Astrocyte (in vitro differentiated cells and primary cell): ENCODE data around the gene BAG3. TPM values are rescaled to one million over a fixed set of nuclear protein-coding genes. Genes with fewer than 3 reads are reported as not detected.

Source experiments
- DNase-seq: peaks from one replicate; pipeline ENCODE4 v3.0.0-alpha.2; 2010; ENCODE audit warnings: low read depth
- FAIRE-seq: peaks from 2 replicates; lab custom pipeline; 2011; peaks lifted over from hg19 to GRCh38; lab: Jason Lieb, UNC
- H2AFZ ChIP-seq: 2 replicates; pipeline ENCODE4 v1.6.0; 2012; ENCODE audit warnings: low read depth, low read length, inconsistent platforms
- H3K27ac ChIP-seq: 2 replicates; pipeline ENCODE4 v1.5.1; 2011; ENCODE audit warnings: low read depth, low read length, inconsistent platforms
- H3K27me3 ChIP-seq: 2 replicates; pipeline ENCODE4 v1.6.0; 2011; ENCODE audit warnings: low read length, inconsistent platforms; ENCODE audit not compliant: insufficient read depth
- H3K36me3 ChIP-seq: 2 replicates; pipeline ENCODE4 v1.5.1; 2011; ENCODE audit warnings: low read length, inconsistent platforms; ENCODE audit not compliant: insufficient read depth
- H3K4me1 ChIP-seq: 2 replicates; pipeline ENCODE4 v1.5.1; 2011; ENCODE audit warnings: low read length, inconsistent platforms; ENCODE audit not compliant: insufficient read depth
- H3K4me2 ChIP-seq: 2 replicates; pipeline ENCODE4 v1.6.0; 2012; ENCODE audit warnings: low read length, inconsistent platforms
- H3K4me3 ChIP-seq: 2 replicates; pipeline ENCODE4 v1.5.1; 2011; ENCODE audit warnings: low read depth, mild to moderate bottlenecking, low read length, inconsistent platforms; ENCODE audit not compliant: insufficient read depth
- H3K79me2 ChIP-seq: 2 replicates; pipeline ENCODE4 v1.6.0; 2012; ENCODE audit warnings: mild to moderate bottlenecking, low read length, inconsistent platforms; ENCODE audit not compliant: insufficient read depth
- H3K9ac ChIP-seq: 2 replicates; pipeline ENCODE4 v1.6.0; 2012; ENCODE audit warnings: mild to moderate bottlenecking, low read length, inconsistent platforms
- H3K9me3 ChIP-seq: 2 replicates; pipeline ENCODE4 v1.5.1; 2012; ENCODE audit warnings: low read depth, mild to moderate bottlenecking, low read length, inconsistent platforms; ENCODE audit not compliant: insufficient read depth
- H4K20me1 ChIP-seq: 2 replicates; pipeline ENCODE4 v1.6.0; 2012; ENCODE audit warnings: low read length, inconsistent platforms; ENCODE audit not compliant: insufficient read depth
- H3K27ac Mint-ChIP-seq: one replicate; pipeline ENCODE4 v1.8.0; 2021; ENCODE audit warnings: mild to moderate bottlenecking, mixed read lengths; ENCODE audit not compliant: unreplicated experiment
- H3K27me3 Mint-ChIP-seq: one replicate; pipeline ENCODE4 v1.8.0; 2021; ENCODE audit warnings: low read depth, mixed read lengths; ENCODE audit not compliant: unreplicated experiment
- H3K36me3 Mint-ChIP-seq: one replicate; pipeline ENCODE4 v1.8.0; 2021; ENCODE audit warnings: low read depth, mixed read lengths; ENCODE audit not compliant: unreplicated experiment
- H3K4me1 Mint-ChIP-seq: one replicate; pipeline ENCODE4 v1.8.0; 2021; ENCODE audit warnings: low read depth, mixed read lengths; ENCODE audit not compliant: unreplicated experiment
- H3K4me3 Mint-ChIP-seq: one replicate; pipeline ENCODE4 v1.8.0; 2021; ENCODE audit warnings: mild to moderate bottlenecking, moderate library complexity, mixed read lengths; ENCODE audit not compliant: unreplicated experiment
- H3K9me3 Mint-ChIP-seq: one replicate; pipeline ENCODE4 v1.8.0; 2021; ENCODE audit warnings: mild to moderate bottlenecking, mixed read lengths; ENCODE audit not compliant: unreplicated experiment
- EZH2 ChIP-seq: IDR thresholded peaks from 2 replicates; pipeline ENCODE4 v1.6.1; 2012; ENCODE audit warnings: mild to moderate bottlenecking, low read length, inconsistent platforms; ENCODE audit not compliant: insufficient read depth
- total RNA-seq: library from RNA; stranded (reverse); gene quantifications from 2 replicates; pipeline ENCODE4 v1.2.1, GENCODE V29; 2021
- TF ChIP-seq, protein P1 (sequence below): IDR thresholded peaks from 2 replicates; pipeline ENCODE4 v1.5.1; 2011; ENCODE audit warnings: low read depth, mild to moderate bottlenecking, inconsistent platforms, low read length, moderate library complexity; ENCODE audit not compliant: insufficient read depth

The BAG3 gene
- total RNA-seq, 1 donor from 2014 or later = 71.6 TPM

GRCh38 chr10:119675483-119676170 is 24.4 kb downstream of the BAG3 start:
- no peaks in the 10 kb centered on the region for H3K27me3 ChIP-seq
- H3K4me2 ChIP-seq = peak overlapping the region; percentile 40
- H3K4me3 ChIP-seq = no peak overlapping the region
- H3K36me3 ChIP-seq = peaks cover 44% of the 10 kb centered on the region
- FAIRE-seq (no peak), DNase-seq (no peak)
- H3K4me1 Mint-ChIP-seq = peaks cover 21% of the 10 kb centered on the region
- no peaks in the 10 kb centered on the region for H3K9me3 Mint-ChIP-seq
- H3K27me3 Mint-ChIP-seq = no peaks in the 10 kb centered on the region
- peaks cover 70% of the 10 kb centered on the region for H4K20me1 ChIP-seq
- peaks cover 51% of the 10 kb centered on the region for H3K79me2 ChIP-seq
- H3K9me3 ChIP-seq = no peaks in the 10 kb centered on the region
- H3K27ac ChIP-seq = no peak overlapping the region
- H2AFZ ChIP-seq = no peak overlapping the region
- peaks cover 37% of the 10 kb centered on the region for H3K36me3 Mint-ChIP-seq
- TF ChIP-seq, protein P1, sequence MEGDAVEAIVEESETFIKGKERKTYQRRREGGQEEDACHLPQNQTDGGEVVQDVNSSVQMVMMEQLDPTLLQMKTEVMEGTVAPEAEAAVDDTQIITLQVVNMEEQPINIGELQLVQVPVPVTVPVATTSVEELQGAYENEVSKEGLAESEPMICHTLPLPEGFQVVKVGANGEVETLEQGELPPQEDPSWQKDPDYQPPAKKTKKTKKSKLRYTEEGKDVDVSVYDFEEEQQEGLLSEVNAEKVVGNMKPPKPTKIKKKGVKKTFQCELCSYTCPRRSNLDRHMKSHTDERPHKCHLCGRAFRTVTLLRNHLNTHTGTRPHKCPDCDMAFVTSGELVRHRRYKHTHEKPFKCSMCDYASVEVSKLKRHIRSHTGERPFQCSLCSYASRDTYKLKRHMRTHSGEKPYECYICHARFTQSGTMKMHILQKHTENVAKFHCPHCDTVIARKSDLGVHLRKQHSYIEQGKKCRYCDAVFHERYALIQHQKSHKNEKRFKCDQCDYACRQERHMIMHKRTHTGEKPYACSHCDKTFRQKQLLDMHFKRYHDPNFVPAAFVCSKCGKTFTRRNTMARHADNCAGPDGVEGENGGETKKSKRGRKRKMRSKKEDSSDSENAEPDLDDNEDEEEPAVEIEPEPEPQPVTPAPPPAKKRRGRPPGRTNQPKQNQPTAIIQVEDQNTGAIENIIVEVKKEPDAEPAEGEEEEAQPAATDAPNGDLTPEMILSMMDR = no peak
- TF ChIP-seq EZH2 = no peak
- H3K4me1 ChIP-seq = peaks cover 32% of the 10 kb centered on the region
- H3K4me3 Mint-ChIP-seq = no peak overlapping the region
- no peak overlapping the region for H3K9ac ChIP-seq
- H3K27ac Mint-ChIP-seq = no peak overlapping the region

DNA sequence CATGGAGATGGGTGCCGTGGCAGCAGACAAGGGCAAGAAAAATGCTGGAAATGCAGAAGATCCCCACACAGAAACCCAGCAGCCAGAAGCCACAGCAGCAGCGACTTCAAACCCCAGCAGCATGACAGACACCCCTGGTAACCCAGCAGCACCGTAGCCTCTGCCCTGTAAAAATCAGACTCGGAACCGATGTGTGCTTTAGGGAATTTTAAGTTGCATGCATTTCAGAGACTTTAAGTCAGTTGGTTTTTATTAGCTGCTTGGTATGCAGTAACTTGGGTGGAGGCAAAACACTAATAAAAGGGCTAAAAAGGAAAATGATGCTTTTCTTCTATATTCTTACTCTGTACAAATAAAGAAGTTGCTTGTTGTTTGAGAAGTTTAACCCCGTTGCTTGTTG is 25.9 kb downstream of the BAG3 start:
- Mint-ChIP-seq H3K4me3 (no peak overlapping the region), H3K4me1 (peaks cover 21% of the 10 kb centered on the region), H3K36me3 (peaks cover 27% of the 10 kb centered on the region), H3K27ac (no peak overlapping the region), H3K9me3 (no peaks in the 10 kb centered on the region), H3K27me3 (no peaks in the 10 kb centered on the region)
- TF ChIP-seq, protein P1 = no peak
- no peak for TF ChIP-seq EZH2
- H2AFZ ChIP-seq = no peak overlapping the region
- peaks cover 43% of the 10 kb centered on the region for H3K4me1 ChIP-seq
- DNase-seq (no peak), FAIRE-seq (no peak)
- H3K36me3 ChIP-seq = peaks cover 38% of the 10 kb centered on the region
- H3K4me2 ChIP-seq = no peak overlapping the region
- no peaks in the 10 kb centered on the region for H3K9me3 ChIP-seq
- H4K20me1 ChIP-seq = peaks cover 58% of the 10 kb centered on the region
- H3K9ac ChIP-seq = no peak overlapping the region
- H3K27ac ChIP-seq = no peak overlapping the region
- H3K27me3 ChIP-seq = no peaks in the 10 kb centered on the region
- H3K4me3 ChIP-seq = no peak overlapping the region
- peaks cover 39% of the 10 kb centered on the region for H3K79me2 ChIP-seq
